Liver (tissue), 9 donors: Measurements from ENCODE around the gene CPNE9. TPM values are rescaled to one million over a fixed set of nuclear protein-coding genes. Genes with fewer than 3 reads are reported as not detected.

Source experiments
- DNase-seq: peaks from one replicate; pipeline ENCODE4 v3.0.0-alpha.2; 2017; ENCODE audit warnings: low spot score
- H3K27ac ChIP-seq, 2 donors: one replicate each; pipeline ENCODE4 v1.7.0; 2013; ENCODE audit warnings: inconsistent platforms in 2 of 2, low read length in 2 of 2, control low read depth in 1 of 2, low read depth in 1 of 2, mild to moderate bottlenecking in 1 of 2
- H3K27me3 ChIP-seq, 4 donors: one replicate each; pipeline versions ENCODE4 v1.6.1 to v1.7.0; 2013; ENCODE audit warnings: low read length in 3 of 4, inconsistent platforms in 1 of 4, mild to moderate bottlenecking in 1 of 4, moderate library complexity in 1 of 4; ENCODE audit not compliant: control insufficient read depth in 4 of 4, insufficient read depth in 4 of 4
- H3K36me3 ChIP-seq, 4 donors: one replicate each; pipeline versions ENCODE4 v1.6.1 to v1.7.0; 2013; ENCODE audit warnings: low read length in 3 of 4, mild to moderate bottlenecking in 3 of 4, low read depth in 1 of 4, moderate library complexity in 1 of 4; ENCODE audit not compliant: control insufficient read depth in 4 of 4, insufficient read depth in 3 of 4
- H3K4me1 ChIP-seq, 4 donors: one replicate each; pipeline versions ENCODE4 v1.6.1 to v1.7.0; 2013; ENCODE audit warnings: low read length in 3 of 4, mild to moderate bottlenecking in 3 of 4, moderate library complexity in 1 of 4; ENCODE audit not compliant: control insufficient read depth in 4 of 4, insufficient read depth in 4 of 4
- H3K4me3 ChIP-seq, 3 donors: one replicate each; pipeline versions ENCODE4 v1.6.1 to v1.7.0; 2013; ENCODE audit warnings: low read length in 3 of 3, control low read depth in 1 of 3, low read depth in 1 of 3, mild to moderate bottlenecking in 1 of 3
- H3K9ac ChIP-seq, 2 donors: one replicate each; pipeline ENCODE4 v1.7.0; 2013; ENCODE audit warnings: low read length in 2 of 2, mild to moderate bottlenecking in 2 of 2, moderate library complexity in 2 of 2, control low read depth in 1 of 2, low read depth in 1 of 2
- H3K9me3 ChIP-seq, 4 donors: one replicate each; pipeline versions ENCODE4 v1.6.1 to v1.7.0; 2013; ENCODE audit warnings: low read length in 3 of 4; ENCODE audit not compliant: control insufficient read depth in 4 of 4
- EGR1 ChIP-seq, 2 donors: IDR thresholded peaks; 2 replicates each; pipeline ENCODE4 v1.6.1; 2016 to 2018; ENCODE audit warnings: antibody characterized with exemption in 2 of 2, low read depth in 2 of 2
- FOXA1 ChIP-seq: IDR thresholded peaks from 2 replicates; pipeline ENCODE4 v1.6.1; 2016; ENCODE audit warnings: antibody characterized with exemption
- FOXA2 ChIP-seq: IDR thresholded peaks from 2 replicates; pipeline ENCODE4 v1.6.1; 2016; ENCODE audit warnings: antibody characterized with exemption
- GABPA ChIP-seq, 2 donors: IDR thresholded peaks in 1 of 2; conservative IDR thresholded peaks in 1 of 2; 2 replicates each; pipeline ENCODE4 v1.6.1; 2016; ENCODE audit warnings: antibody characterized with exemption in 2 of 2, mild to moderate bottlenecking in 1 of 2, moderate library complexity in 1 of 2
- HNF4A ChIP-seq, 2 donors: conservative IDR thresholded peaks; 2 replicates each; pipeline ENCODE4 v1.6.1; 2016; ENCODE audit warnings: antibody characterized with exemption in 2 of 2, mild to moderate bottlenecking in 2 of 2
- HNF4G ChIP-seq: IDR thresholded peaks from 2 replicates; pipeline ENCODE4 v1.6.1; 2016; ENCODE audit warnings: antibody characterized with exemption
- JUND ChIP-seq, 2 donors: IDR thresholded peaks; 2 replicates each; pipeline ENCODE4 v1.6.1; 2016; ENCODE audit warnings: antibody characterized with exemption in 2 of 2
- NR2F2 ChIP-seq: IDR thresholded peaks from 2 replicates; pipeline ENCODE4 v1.6.1; 2016; ENCODE audit warnings: antibody characterized with exemption
- RAD21 ChIP-seq, 2 donors: IDR thresholded peaks; 2 replicates each; pipeline ENCODE4 v1.6.1; 2016; ENCODE audit warnings: antibody characterized with exemption in 2 of 2, mild to moderate bottlenecking in 2 of 2
- REST ChIP-seq: IDR thresholded peaks from 2 replicates; pipeline ENCODE4 v1.6.1; 2016; ENCODE audit warnings: antibody characterized with exemption, mild to moderate bottlenecking
- RXRA ChIP-seq, 2 donors: IDR thresholded peaks; 2 replicates each; pipeline ENCODE4 v1.6.1; 2017 to 2018; ENCODE audit warnings: antibody characterized with exemption in 2 of 2, mild to moderate bottlenecking in 1 of 2
- SP1 ChIP-seq: IDR thresholded peaks from 2 replicates; pipeline ENCODE4 v1.6.1; 2018; ENCODE audit warnings: antibody characterized with exemption, mild to moderate bottlenecking
- TAF1 ChIP-seq: conservative IDR thresholded peaks from 2 replicates; pipeline ENCODE4 v1.6.1; 2016; ENCODE audit warnings: antibody characterized with exemption, mild to moderate bottlenecking
- WGBS: extraction: QIAGEN DNeasy Blood & Tissue Kit; methylation state at CpG from one replicate; pipeline ENCODE4 v1.1.7; 2013; 5-methylcytosine and 5-hydroxymethylcytosine counted together
- polyA plus RNA-seq, 2 donors: library from polyadenylated mRNA; stranded (reverse) in 1 of 2; unstranded in 1 of 2; fragments of 200-250 nt in 1 of 2; fragments of >200 nt in 1 of 2; fragmentation: Nextera tagmentation in 1 of 2; extraction: Ambion mirVana in 1 of 2; gene quantifications; one replicate each; pipeline versions ENCODE4 v1.2.1 to v1.2.3, GENCODE V29; 2013 to 2015
- total RNA-seq, 2 donors: library from RNA; depleted of rRNA; stranded (reverse); fragments of >200 nt; gene quantifications; one replicate each; pipeline ENCODE4 v1.2.3, GENCODE V29; 2014
- TF ChIP-seq, protein P1 (sequence below): IDR thresholded peaks from 2 replicates; pipeline ENCODE4 v1.6.1; 2016; ENCODE audit warnings: antibody characterized with exemption
- TF ChIP-seq, protein P2 (sequence below): IDR thresholded peaks from 2 replicates; pipeline ENCODE4 v1.6.1; 2016; ENCODE audit warnings: antibody characterized with exemption
- TF ChIP-seq, protein P3 (sequence below): fragments of 150-350 bp; IDR thresholded peaks from 2 replicates; pipeline ENCODE4 v1.5.1; 2017; ENCODE audit warnings: improper control_type of control experiment, low read depth, low read length; ENCODE audit not compliant: missing input control
- donor health status: healthy.
- donor health status: healthy.
- donor health status: healthy.
- donor health status: healthy.
- donor health status: healthy.

The CPNE9 gene
- total and polyA plus RNA-seq, 4 donors: not detected

- TF ChIP-seq, protein P1, sequence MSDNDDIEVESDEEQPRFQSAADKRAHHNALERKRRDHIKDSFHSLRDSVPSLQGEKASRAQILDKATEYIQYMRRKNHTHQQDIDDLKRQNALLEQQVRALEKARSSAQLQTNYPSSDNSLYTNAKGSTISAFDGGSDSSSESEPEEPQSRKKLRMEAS: no peak
- TF ChIP-seq REST (no peak), HNF4A (conservative IDR thresholded peaks at IDR 0.05) (no peak), SP1 (no peak), NR2F2 (no peak), FOXA1 (no peak)
- TF ChIP-seq, protein P2, sequence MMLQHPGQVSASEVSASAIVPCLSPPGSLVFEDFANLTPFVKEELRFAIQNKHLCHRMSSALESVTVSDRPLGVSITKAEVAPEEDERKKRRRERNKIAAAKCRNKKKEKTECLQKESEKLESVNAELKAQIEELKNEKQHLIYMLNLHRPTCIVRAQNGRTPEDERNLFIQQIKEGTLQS: no peak
- TF ChIP-seq, protein P3, sequence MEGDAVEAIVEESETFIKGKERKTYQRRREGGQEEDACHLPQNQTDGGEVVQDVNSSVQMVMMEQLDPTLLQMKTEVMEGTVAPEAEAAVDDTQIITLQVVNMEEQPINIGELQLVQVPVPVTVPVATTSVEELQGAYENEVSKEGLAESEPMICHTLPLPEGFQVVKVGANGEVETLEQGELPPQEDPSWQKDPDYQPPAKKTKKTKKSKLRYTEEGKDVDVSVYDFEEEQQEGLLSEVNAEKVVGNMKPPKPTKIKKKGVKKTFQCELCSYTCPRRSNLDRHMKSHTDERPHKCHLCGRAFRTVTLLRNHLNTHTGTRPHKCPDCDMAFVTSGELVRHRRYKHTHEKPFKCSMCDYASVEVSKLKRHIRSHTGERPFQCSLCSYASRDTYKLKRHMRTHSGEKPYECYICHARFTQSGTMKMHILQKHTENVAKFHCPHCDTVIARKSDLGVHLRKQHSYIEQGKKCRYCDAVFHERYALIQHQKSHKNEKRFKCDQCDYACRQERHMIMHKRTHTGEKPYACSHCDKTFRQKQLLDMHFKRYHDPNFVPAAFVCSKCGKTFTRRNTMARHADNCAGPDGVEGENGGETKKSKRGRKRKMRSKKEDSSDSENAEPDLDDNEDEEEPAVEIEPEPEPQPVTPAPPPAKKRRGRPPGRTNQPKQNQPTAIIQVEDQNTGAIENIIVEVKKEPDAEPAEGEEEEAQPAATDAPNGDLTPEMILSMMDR: no peak
- Histone ChIP-seq H3K27ac (peak overlapping the region; percentile 93 to 98), H3K4me3 (peak overlapping the region; percentile 84 to 93 (median 87)), H3K9me3 (no peaks in the 10 kb centered on the region), H3K9ac (peak overlapping the region; percentile 7 to 90), H3K4me1 (peaks cover 3 to 23% (median 17%) of the 10 kb centered on the region in 4 donors), H3K36me3 (peaks cover 0 to 20% (median 11%) of the 10 kb centered on the region in 4 donors), H3K27me3 (no peaks in the 10 kb centered on the region)
- peak; percentile 48 for DNase-seq
- 2% methylated on average over 41 of the region's 41 CpGs for WGBS
Measured at GRCh38 chr3:9732080-9732739, 28.6 kb downstream of the CPNE9 start.

DNA sequence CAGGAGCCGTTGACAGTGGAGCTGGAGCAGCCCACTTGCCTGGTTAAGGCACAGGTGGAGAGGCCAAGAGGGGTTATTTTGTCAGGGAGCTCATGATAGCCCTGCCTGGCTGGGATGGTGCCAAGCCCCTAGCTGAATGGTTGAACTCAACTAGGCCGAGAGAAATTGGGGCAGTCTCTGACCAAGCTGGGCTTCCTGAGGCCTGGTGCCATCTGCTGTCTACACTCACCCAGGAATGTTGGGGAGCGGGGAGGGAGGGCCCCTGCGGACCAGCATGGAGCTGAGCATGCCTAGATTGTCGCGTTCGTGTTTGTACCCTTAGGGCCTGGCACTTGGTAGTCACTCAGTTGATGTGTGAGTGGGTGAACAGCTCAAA, 29.1 kb downstream of the CPNE9 start:
- no peak overlapping the region for H3K27ac ChIP-seq
- no peak for TF ChIP-seq EGR1 (IDR thresholded peaks at IDR 0.05; ENCODE audit: low read depth in 2 of 2)
- TF ChIP-seq, protein P1: no peak
- no peak for TF ChIP-seq TAF1
- TF ChIP-seq, protein P2: no peak
- TF ChIP-seq SP1: no peak
- no peak for TF ChIP-seq FOXA1
- TF ChIP-seq JUND (IDR thresholded peaks at IDR 0.05): no peak
- TF ChIP-seq, protein P3: no peak
- no peak for TF ChIP-seq RXRA (IDR thresholded peaks at IDR 0.05)
- no peak for TF ChIP-seq RAD21 (IDR thresholded peaks at IDR 0.05)
- TF ChIP-seq REST: no peak
- no peak for TF ChIP-seq HNF4G
- no peak for TF ChIP-seq FOXA2
- no peak for TF ChIP-seq HNF4A (conservative IDR thresholded peaks at IDR 0.05)
- TF ChIP-seq NR2F2: no peak
- TF ChIP-seq GABPA (IDR thresholded peaks at IDR 0.05 in 1 of 2, conservative IDR thresholded peaks at IDR 0.05 in 1 of 2): no peak

More for the DNA sequence above, 29.1 kb downstream of the CPNE9 start:
- Histone ChIP-seq H3K36me3 (peaks cover 0 to 21% (median 12%) of the 10 kb centered on the region in 4 donors), H3K9me3 (no peaks in the 10 kb centered on the region), H3K9ac (peak overlapping the region in 1 of 2 donors; percentile 90), H3K27me3 (no peaks in the 10 kb centered on the region), H3K4me1 (peaks cover 3 to 23% (median 17%) of the 10 kb centered on the region in 4 donors), H3K4me3 (peak overlapping the region; percentile 84 to 93 (median 87))
- DNase-seq: no peak
- whole genome bisulfite sequencing: 52% methylated on average over 7 of the region's 7 CpGs
